GM13977 (cell line): ENCODE results near the gene CACNA1S.

Experiments
- DNase-seq: peaks from one replicate; pipeline ENCODE4 v3.0.0; 2012; ENCODE audit warnings: low spot score
- in situ Hi-C: fragments of 300-500 bp; cut with MboI; formaldehyde crosslinking; loops from one replicate; pipeline ENCODE4 v1.12.0; 2022; ENCODE audit warnings: low sequenced_read_pairs, low pct_unique_long_range_greater_than_20kb, mixed read lengths, inconsistent platforms; ENCODE audit not compliant: unreplicated experiment
- TF ChIP-seq, protein P1 (sequence below): IDR thresholded peaks from 2 replicates; pipeline ENCODE4 v1.5.1; 2012; ENCODE audit warnings: mild to moderate bottlenecking, control low read depth; ENCODE audit not compliant: insufficient read depth; ENCODE audit errors: extremely low read depth, missing control alignments

The CACNA1S gene

DNA sequence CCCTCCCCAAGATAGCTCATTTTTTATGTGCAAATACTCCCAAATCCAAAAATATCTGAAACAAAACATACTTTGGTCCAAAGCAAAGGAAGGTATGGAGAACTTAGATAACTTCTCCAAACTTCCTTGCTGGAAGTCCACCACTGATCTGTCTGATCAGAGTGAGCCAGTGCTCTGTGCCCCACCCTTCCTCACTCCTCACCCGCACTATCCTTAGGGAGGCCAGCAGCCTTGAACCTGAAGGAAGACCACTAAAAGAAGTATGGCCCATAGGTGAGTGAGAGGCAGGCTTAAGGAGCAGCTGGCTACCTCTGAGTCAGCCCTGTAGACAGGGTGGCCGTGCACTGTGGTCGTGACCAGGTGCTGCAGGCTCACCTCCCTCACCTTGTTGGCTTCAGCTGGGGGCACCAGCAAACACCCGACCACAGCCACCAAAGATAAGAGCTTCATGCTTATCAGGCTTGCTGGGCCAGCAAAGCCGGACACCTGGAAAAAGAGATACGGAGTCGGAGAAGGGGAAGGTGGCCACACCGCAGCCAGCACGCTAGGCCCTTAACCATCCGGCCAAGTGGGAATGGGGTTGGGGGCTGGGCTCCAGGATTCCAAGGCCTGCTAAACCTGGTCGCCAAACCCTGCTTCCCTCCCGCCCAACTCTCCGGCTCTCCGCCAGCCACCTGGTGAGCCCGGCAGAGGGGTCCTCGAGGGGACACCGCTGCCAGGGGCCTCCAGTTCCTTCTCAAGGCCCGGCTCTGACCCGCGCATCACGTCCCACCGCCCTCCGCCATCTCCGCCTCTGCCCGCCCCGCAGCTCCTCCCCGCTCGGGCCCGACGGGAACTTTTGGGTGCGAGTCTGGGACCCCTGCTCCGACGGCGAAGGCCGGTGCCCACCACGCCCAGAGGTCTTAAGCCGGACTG lies 41.5 kb upstream of the CACNA1S start:
- TF ChIP-seq, protein P1, sequence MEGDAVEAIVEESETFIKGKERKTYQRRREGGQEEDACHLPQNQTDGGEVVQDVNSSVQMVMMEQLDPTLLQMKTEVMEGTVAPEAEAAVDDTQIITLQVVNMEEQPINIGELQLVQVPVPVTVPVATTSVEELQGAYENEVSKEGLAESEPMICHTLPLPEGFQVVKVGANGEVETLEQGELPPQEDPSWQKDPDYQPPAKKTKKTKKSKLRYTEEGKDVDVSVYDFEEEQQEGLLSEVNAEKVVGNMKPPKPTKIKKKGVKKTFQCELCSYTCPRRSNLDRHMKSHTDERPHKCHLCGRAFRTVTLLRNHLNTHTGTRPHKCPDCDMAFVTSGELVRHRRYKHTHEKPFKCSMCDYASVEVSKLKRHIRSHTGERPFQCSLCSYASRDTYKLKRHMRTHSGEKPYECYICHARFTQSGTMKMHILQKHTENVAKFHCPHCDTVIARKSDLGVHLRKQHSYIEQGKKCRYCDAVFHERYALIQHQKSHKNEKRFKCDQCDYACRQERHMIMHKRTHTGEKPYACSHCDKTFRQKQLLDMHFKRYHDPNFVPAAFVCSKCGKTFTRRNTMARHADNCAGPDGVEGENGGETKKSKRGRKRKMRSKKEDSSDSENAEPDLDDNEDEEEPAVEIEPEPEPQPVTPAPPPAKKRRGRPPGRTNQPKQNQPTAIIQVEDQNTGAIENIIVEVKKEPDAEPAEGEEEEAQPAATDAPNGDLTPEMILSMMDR: no peak
- in situ Hi-C loops: no loop called here
- DNase-seq: no peak

DNA sequence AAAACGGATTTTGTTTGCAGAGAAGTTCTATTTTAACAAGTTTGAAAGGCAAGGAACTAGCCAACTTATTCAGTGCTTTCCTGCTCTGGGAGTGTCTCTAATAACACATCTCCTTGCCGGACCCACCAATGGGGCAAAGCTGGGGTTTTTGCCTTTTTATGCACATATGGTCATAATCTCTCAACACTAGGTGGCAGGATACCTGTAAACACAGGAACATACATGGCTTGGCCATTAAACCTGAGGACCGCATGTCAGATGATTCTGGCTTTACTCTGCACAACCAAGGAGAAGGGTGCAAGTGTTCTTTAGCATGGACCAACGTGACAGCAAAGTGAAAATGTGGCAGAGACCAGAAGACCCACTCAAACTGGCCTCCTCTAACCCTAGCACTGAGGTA lies 37.2 kb upstream of the CACNA1S start:
- in situ Hi-C loops: no loop called here
- TF ChIP-seq, protein P1: peak; percentile 58
- DNase-seq: peak; percentile 63

DNA sequence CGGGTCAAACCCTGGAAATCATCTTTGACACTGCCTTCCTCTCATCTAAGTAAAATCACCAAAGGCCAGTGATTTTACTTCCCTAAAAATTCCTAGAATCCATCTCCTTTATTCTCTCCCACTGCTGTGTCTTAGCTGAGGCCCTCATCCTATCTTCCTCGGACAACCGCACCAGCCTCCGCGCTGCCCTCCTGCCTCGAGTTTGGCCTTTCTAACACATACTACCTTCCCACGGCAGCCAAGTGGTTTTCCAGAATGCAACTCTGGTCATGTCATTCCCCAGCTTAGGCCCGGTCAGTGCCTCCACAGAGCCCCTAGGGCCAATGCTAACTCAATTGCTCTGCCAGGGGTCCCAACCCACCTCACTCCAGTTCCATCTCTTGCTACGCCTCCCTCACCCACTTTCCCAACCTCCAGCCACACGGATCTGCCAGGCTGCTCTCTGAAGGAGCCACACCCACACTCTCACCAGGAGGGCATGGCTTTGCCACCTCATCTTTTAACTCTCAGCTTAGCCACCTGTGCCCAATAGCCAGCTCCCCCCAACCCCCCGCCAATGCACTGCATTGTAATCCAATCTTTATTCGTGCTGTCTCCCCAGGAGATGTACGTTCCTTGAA lies 35.3 kb upstream of the CACNA1S start:
- in situ Hi-C loops: no loop called here
- TF ChIP-seq, protein P1: no peak

DNA sequence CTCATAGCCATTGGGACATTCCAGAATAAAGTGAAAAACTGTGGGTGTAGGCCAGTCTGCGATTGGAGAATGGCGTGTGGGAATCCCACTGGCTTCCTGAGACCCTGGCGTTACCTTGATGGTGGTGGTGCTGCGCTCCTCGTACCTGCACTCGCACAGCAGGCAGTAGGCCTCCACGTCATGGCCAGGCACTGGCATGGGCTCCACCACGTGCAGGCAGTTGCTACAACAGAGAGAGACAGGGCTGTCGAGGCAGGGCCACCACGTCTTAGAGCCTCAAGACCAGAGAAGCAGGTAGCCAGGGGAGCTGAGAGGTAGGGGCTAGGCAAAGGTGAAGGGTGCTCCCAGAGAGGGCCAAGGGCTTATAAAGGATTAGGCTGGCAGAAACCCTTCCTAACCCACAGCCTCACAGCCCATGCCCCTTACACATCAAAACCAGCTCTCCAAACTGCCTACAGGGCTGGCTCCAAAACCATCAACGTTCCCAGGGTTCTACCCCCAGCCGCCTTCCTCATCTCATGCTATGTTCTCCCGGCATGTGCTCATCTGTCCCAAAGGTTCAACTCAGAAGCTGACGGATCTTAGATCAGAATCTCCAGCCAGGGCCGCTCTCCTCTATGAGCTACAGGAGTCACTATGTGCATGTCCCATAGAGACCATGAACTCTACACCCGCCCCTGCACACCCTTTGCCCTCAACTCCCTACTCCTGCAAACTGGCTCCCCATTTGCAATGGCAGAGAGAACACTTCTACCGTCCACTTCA lies 34.6 kb upstream of the CACNA1S start:
- in situ Hi-C loops: no loop called here
- DNase-seq: no peak
- TF ChIP-seq, protein P1: no peak

More for the DNA sequence above, 35.3 kb upstream of the CACNA1S start:
- no peak for DNase-seq

DNA sequence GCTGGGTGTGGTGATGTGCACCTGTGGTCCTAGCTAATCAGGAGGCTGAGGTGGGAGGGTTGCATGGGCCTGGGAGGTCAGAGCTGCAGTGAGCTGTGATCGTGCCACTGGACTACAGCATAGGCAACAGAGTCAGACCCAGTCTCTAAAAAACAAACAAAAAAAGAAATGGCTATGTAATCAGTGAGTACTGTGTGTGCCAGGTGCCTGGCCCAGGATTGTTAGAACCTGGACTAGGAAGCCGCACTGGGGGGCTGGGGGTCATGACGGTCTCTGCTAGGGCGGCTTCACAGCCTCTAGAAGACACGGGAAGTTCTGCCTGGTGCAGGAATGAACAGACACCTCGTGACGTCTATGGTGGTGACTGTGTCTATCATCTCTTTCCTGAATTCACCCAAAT lies 33.6 kb upstream of the CACNA1S start:
- DNase-seq: no peak
- in situ Hi-C loops: no loop called here
- TF ChIP-seq, protein P1: no peak

DNA sequence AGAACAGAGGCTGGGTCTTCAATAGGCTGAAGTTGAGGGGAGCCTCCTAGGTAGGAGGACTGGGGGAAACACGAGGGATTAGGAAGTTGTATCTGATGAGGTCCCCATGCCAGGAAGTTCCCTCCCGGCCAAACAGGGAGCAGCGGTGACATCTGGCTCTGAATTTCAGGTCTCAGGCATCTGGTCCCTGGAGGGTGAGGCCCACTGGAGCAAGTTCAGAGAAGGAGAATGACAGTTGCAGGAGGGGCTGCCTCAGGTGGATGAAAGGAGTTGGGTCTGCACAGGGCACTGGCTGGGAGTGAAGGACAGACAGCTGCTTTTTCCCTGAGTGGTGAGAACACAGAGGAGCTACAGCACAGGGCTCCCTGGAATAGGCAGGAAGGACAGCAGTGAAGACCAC lies 32.9 kb upstream of the CACNA1S start:
- TF ChIP-seq, protein P1: no peak
- in situ Hi-C loops: no loop called here
- DNase-seq: no peak
